ENCODE results near the gene NLRP13.

Gene NLRP13

GRCh38 chr19:55931936-55932386, at the start of gene NLRP13:
TSS of gene NLRP13 (minus strand) at chr19:55932336. CDS start at chr19:55932311, 25 bp downstream.
- DNase-seq (ENCODE audit: low read depth): no peak
- no peak within 1 kb of the TSS for H3K4me3 ChIP-seq (ENCODE audit: low read depth, low read length)
- TF ChIP-seq MYC (IDR thresholded peaks at IDR 0.05; ENCODE audit: low read depth, low read length) (no peak), POLR2A (IDR thresholded peaks at IDR 0.05; ENCODE audit: extremely low read depth, insufficient read length) (no peak), CTCF (IDR thresholded peaks at IDR 0.05; ENCODE audit: low read depth, low read length) (no peak), MAX (IDR thresholded peaks at IDR 0.05; ENCODE audit: low read depth, low read length) (no peak)

GRCh38 chr19:55980415-55980814, 48.3 kb upstream of the NLRP13 start:
- H3K4me3 ChIP-seq (ENCODE audit: low read depth, low read length): no peak overlapping the region
- no peak for DNase-seq (ENCODE audit: low read depth)
- no peak for TF ChIP-seq MAX (IDR thresholded peaks at IDR 0.05; ENCODE audit: low read depth, low read length)
- TF ChIP-seq CTCF (IDR thresholded peaks at IDR 0.05; ENCODE audit: low read depth, low read length): no peak
- no peak for TF ChIP-seq POLR2A (IDR thresholded peaks at IDR 0.05; ENCODE audit: extremely low read depth, insufficient read length)
- no peak for TF ChIP-seq MYC (IDR thresholded peaks at IDR 0.05; ENCODE audit: low read depth, low read length)

- no peak for TF ChIP-seq MYC (IDR thresholded peaks at IDR 0.05; ENCODE audit: low read depth, low read length)
- no peak for TF ChIP-seq MAX (IDR thresholded peaks at IDR 0.05; ENCODE audit: low read depth, low read length)
- no peak overlapping the region for H3K4me3 ChIP-seq (ENCODE audit: low read depth, low read length)
- no peak for DNase-seq (ENCODE audit: low read depth)
Measured at GRCh38 chr19:55973982-55974381, 41.8 kb upstream of the NLRP13 start.

- TF ChIP-seq CTCF (IDR thresholded peaks at IDR 0.05; ENCODE audit: low read depth, low read length): no peak
- no peak for TF ChIP-seq MYC (IDR thresholded peaks at IDR 0.05; ENCODE audit: low read depth, low read length)
- TF ChIP-seq POLR2A (IDR thresholded peaks at IDR 0.05; ENCODE audit: extremely low read depth, insufficient read length): no peak
- TF ChIP-seq MAX (IDR thresholded peaks at IDR 0.05; ENCODE audit: low read depth, low read length): no peak
- H3K4me3 ChIP-seq (ENCODE audit: low read depth, low read length): no peak overlapping the region
- no peak for DNase-seq (ENCODE audit: low read depth)
Measured at GRCh38 chr19:55962186-55962585, 30.1 kb upstream of the NLRP13 start.

GRCh38 chr19:55959996-55960675, 28.0 kb upstream of the NLRP13 start:
- H3K4me3 ChIP-seq (ENCODE audit: low read depth, low read length): no peak overlapping the region
- no peak for DNase-seq (ENCODE audit: low read depth)
- TF ChIP-seq CTCF (IDR thresholded peaks at IDR 0.05; ENCODE audit: low read depth, low read length) (no peak), MAX (IDR thresholded peaks at IDR 0.05; ENCODE audit: low read depth, low read length) (no peak), MYC (IDR thresholded peaks at IDR 0.05; ENCODE audit: low read depth, low read length) (no peak), POLR2A (IDR thresholded peaks at IDR 0.05; ENCODE audit: extremely low read depth, insufficient read length) (no peak)

GRCh38 chr19:55958356-55958755, 26.2 kb upstream of the NLRP13 start:
- peak; percentile 16 for DNase-seq (ENCODE audit: low read depth)
- no peak for TF ChIP-seq MYC (IDR thresholded peaks at IDR 0.05; ENCODE audit: low read depth, low read length)
- TF ChIP-seq POLR2A (IDR thresholded peaks at IDR 0.05; ENCODE audit: extremely low read depth, insufficient read length): no peak
- no peak for TF ChIP-seq CTCF (IDR thresholded peaks at IDR 0.05; ENCODE audit: low read depth, low read length)
- no peak for TF ChIP-seq MAX (IDR thresholded peaks at IDR 0.05; ENCODE audit: low read depth, low read length)
- H3K4me3 ChIP-seq (ENCODE audit: low read depth, low read length): no peak overlapping the region
